Mesothelial cell of epicardium (in vitro differentiated cells): ENCODE measurements around the gene GRAMD4. TPM values are rescaled to one million over a fixed set of nuclear protein-coding genes. Genes with fewer than 3 reads are reported as not detected.

Experiments
- DNase-seq, 2 experiments: peaks; one replicate each; pipeline ENCODE4 v3.0.0; 2021; ENCODE audit warnings: low spot score in 2 of 2; ENCODE audit not compliant: unreplicated experiment in 2 of 2
- H3K27ac Mint-ChIP-seq: 2 replicates; pipeline ENCODE4 v1.8.0; 2021; ENCODE audit warnings: mixed read lengths
- H3K27me3 Mint-ChIP-seq: 2 replicates; pipeline ENCODE4 v1.8.0; 2021; ENCODE audit warnings: low read depth, mixed read lengths
- H3K36me3 Mint-ChIP-seq: 2 replicates; pipeline ENCODE4 v1.8.0; 2021; ENCODE audit warnings: mixed read lengths
- H3K4me1 Mint-ChIP-seq: 2 replicates; pipeline ENCODE4 v1.8.0; 2021; ENCODE audit warnings: mixed read lengths
- H3K4me3 Mint-ChIP-seq: 2 replicates; pipeline ENCODE4 v1.8.0; 2021; ENCODE audit warnings: mild to moderate bottlenecking, moderate library complexity, mixed read lengths
- H3K9me3 Mint-ChIP-seq: 2 replicates; pipeline ENCODE4 v1.8.0; 2021; ENCODE audit warnings: mixed read lengths
- total RNA-seq: library from RNA; stranded (reverse); gene quantifications from 3 replicates; pipeline ENCODE4 v1.2.1, GENCODE V29; 2021
- TF ChIP-seq, protein P1 (sequence below): fragments of 200-600 bp; sonication (generic); IDR thresholded peaks from one replicate; pipeline ENCODE4 v1.5.0; 2021; ENCODE audit warnings: antibody characterized with exemption; ENCODE audit not compliant: unreplicated experiment

GRAMD4 gene
- total RNA-seq, 1 donor from 2014 or later, result 58.3 TPM

DNA sequence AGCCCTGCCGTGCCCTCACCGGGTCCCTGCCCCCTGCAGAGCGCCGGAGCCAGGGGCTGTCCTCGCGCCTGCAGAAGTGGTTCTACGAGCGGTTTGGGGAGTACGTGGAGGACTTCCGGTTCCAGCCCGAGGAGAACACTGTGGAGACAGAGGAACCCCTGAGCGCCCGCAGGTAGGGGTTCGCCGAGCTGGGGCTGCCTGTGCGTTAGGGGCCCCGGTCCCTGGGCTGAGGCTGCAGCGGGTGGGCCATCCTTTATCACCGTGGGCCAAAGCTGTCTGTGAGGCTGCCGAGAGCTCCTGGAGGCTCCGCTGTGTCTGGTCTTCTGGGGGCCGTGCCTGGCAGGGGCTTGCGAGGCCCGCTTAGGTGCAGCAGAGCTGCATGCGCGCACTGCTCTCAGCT, 42.8 kb downstream of the GRAMD4 start:
- TF ChIP-seq, protein P1, sequence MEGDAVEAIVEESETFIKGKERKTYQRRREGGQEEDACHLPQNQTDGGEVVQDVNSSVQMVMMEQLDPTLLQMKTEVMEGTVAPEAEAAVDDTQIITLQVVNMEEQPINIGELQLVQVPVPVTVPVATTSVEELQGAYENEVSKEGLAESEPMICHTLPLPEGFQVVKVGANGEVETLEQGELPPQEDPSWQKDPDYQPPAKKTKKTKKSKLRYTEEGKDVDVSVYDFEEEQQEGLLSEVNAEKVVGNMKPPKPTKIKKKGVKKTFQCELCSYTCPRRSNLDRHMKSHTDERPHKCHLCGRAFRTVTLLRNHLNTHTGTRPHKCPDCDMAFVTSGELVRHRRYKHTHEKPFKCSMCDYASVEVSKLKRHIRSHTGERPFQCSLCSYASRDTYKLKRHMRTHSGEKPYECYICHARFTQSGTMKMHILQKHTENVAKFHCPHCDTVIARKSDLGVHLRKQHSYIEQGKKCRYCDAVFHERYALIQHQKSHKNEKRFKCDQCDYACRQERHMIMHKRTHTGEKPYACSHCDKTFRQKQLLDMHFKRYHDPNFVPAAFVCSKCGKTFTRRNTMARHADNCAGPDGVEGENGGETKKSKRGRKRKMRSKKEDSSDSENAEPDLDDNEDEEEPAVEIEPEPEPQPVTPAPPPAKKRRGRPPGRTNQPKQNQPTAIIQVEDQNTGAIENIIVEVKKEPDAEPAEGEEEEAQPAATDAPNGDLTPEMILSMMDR, result no peak
- no peak overlapping the region for H3K4me3 Mint-ChIP-seq
- peaks cover 16% of the 10 kb centered on the region for H3K4me1 Mint-ChIP-seq
- H3K9me3 Mint-ChIP-seq, result no peaks in the 10 kb centered on the region
- no peaks in the 10 kb centered on the region for H3K36me3 Mint-ChIP-seq
- no peaks in the 10 kb centered on the region for H3K27me3 Mint-ChIP-seq
- no peak for DNase-seq
- no peak overlapping the region for H3K27ac Mint-ChIP-seq

GRCh38 chr22:46663436-46664100, 43.4 kb downstream of the GRAMD4 start:
- Mint-ChIP-seq H3K36me3 (no peaks in the 10 kb centered on the region), H3K27me3 (no peaks in the 10 kb centered on the region), H3K9me3 (no peaks in the 10 kb centered on the region), H3K27ac (no peak overlapping the region), H3K4me1 (peaks cover 16% of the 10 kb centered on the region), H3K4me3 (no peak overlapping the region)
- no peak for DNase-seq
- TF ChIP-seq, protein P1, result no peak

- Mint-ChIP-seq H3K4me1 (peaks cover 16% of the 10 kb centered on the region), H3K4me3 (no peak overlapping the region), H3K27ac (no peak overlapping the region), H3K27me3 (no peaks in the 10 kb centered on the region), H3K9me3 (no peaks in the 10 kb centered on the region), H3K36me3 (peaks cover 6% of the 10 kb centered on the region)
- TF ChIP-seq, protein P1, result no peak
- DNase-seq, result no peak
Measured at GRCh38 chr22:46664301-46664855, 44.2 kb downstream of the GRAMD4 start.

GRCh38 chr22:46665151-46665695, 45.0 kb downstream of the GRAMD4 start:
- DNase-seq, result no peak
- H3K4me3 Mint-ChIP-seq, result no peak overlapping the region
- H3K36me3 Mint-ChIP-seq, result peaks cover 8% of the 10 kb centered on the region
- H3K27ac Mint-ChIP-seq, result no peak overlapping the region
- no peaks in the 10 kb centered on the region for H3K9me3 Mint-ChIP-seq
- no peaks in the 10 kb centered on the region for H3K27me3 Mint-ChIP-seq
- TF ChIP-seq, protein P1, result no peak
- peaks cover 14% of the 10 kb centered on the region for H3K4me1 Mint-ChIP-seq

DNA sequence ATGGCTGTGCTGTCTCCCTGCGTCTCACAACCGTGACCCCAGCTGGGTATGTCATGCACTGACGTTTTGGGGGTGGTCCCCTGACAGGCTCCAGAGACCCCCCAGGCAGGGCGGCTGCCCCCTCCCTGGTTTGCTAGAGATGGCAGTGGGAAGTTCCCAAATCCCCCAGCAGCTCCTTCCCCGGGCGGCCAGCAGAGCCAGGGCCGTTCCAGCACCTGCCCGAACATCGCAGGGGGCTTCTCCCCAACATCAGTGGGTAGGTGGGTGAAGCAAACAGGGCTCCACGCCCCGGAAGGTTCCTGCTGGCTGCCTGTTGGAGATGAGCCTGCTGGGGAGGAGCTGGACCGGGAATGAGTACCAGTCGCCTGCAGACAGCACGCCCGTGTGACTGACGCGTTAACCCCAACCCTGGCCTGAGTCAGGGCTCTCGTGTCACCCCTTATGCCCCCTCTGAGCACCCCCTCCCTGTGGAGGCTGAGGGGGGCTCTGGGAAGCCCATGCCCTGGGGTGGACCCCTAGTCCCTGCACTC, 45.6 kb downstream of the GRAMD4 start:
- Mint-ChIP-seq H3K27ac (no peak overlapping the region), H3K27me3 (no peaks in the 10 kb centered on the region), H3K4me1 (peaks cover 10% of the 10 kb centered on the region), H3K36me3 (peaks cover 8% of the 10 kb centered on the region), H3K4me3 (no peak overlapping the region), H3K9me3 (no peaks in the 10 kb centered on the region)
- TF ChIP-seq, protein P1, result no peak
- DNase-seq, result no peak
